IMR-90 (cell line): Measurements from ENCODE around the gene RAET1E. TPM values are rescaled to one million over a fixed set of nuclear protein-coding genes. Genes with fewer than 3 reads are reported as not detected.

Experiments
- ATAC-seq: fragments of 200-7000 bp; cut with Tn5 transposase; 2 replicates; pipeline ENCODE4 v1.9.1; 2020; ENCODE audit warnings: low read depth, mild to moderate bottlenecking, moderate library complexity
- BruUV-seq: library from RNA; stranded (reverse); fragments of 400-500 nt; replicated peaks from 2 replicates; lab custom pipeline; 2021; lab: Mats Ljungman, UMichigan
- CTCF ChIA-PET: fragments of 300-600 bp; formaldehyde crosslinking; extraction: SDS; loops from one replicate; lab custom pipeline; 2021; ENCODE audit warnings: antibody characterized with exemption; lab: Yijun Ruan, JAX
- POLR2A ChIA-PET: fragments of 300-600 bp; sonication (Branson Sonifier 250); formaldehyde crosslinking; loops from one replicate; lab custom pipeline; 2022; ENCODE audit warnings: antibody characterized with exemption; ENCODE audit not compliant: unreplicated experiment; lab: Charles Lee
- DNase-seq: peaks from one replicate; pipeline ENCODE4 v3.0.0; 2013
- H2AFZ ChIP-seq: replicated peaks from 2 replicates; pipeline ENCODE3; 2013; ENCODE audit warnings: low read length, mild to moderate bottlenecking; ENCODE audit not compliant: poor library complexity
- H2AK5ac ChIP-seq: 2 replicates; pipeline ENCODE4 v1.6.1; 2013; ENCODE audit warnings: low read depth, low read length, inconsistent platforms
- H2AK9ac ChIP-seq: replicated peaks from 2 replicates; pipeline ENCODE3; 2013; ENCODE audit warnings: mild to moderate bottlenecking, low read depth, low read length, moderate library complexity; ENCODE audit not compliant: poor library complexity
- H2BK120ac ChIP-seq: 2 replicates; pipeline ENCODE4 v1.6.1; 2013; ENCODE audit warnings: low read depth, low read length, inconsistent platforms
- H2BK15ac ChIP-seq: 3 replicates; pipeline ENCODE4 v1.6.1; 2013; ENCODE audit warnings: low read depth, low read length, inconsistent platforms
- H2BK20ac ChIP-seq: 2 replicates; pipeline ENCODE4 v1.6.1; 2013; ENCODE audit warnings: low read depth, mild to moderate bottlenecking, inconsistent platforms, low read length, moderate library complexity
- H2BK5ac ChIP-seq: 2 replicates; pipeline ENCODE4 v1.6.1; 2013; ENCODE audit warnings: mild to moderate bottlenecking, low read depth, low read length, inconsistent platforms; ENCODE audit not compliant: poor library complexity, severe bottlenecking
- H3K14ac ChIP-seq: replicated peaks from 2 replicates; pipeline ENCODE4 v1.6.1; 2013; ENCODE audit warnings: low read depth, low read length, inconsistent platforms
- H3K18ac ChIP-seq: 2 replicates; pipeline ENCODE4 v1.6.1; 2013; ENCODE audit warnings: low read depth, low read length, control low read depth
- H3K23ac ChIP-seq: 2 replicates; pipeline ENCODE4 v1.6.1; 2013; ENCODE audit warnings: low read depth, low read length, inconsistent platforms
- H3K27ac ChIP-seq: 2 replicates; pipeline ENCODE4 v1.5.1; 2013; ENCODE audit warnings: mild to moderate bottlenecking, control low read depth, low read length; ENCODE audit not compliant: insufficient read depth
- H3K27me3 ChIP-seq: 2 replicates; pipeline ENCODE4 v1.6.1; 2013; ENCODE audit warnings: low read length; ENCODE audit not compliant: control insufficient read depth, insufficient read depth
- H3K36me3 ChIP-seq: 2 replicates; pipeline ENCODE4 v1.6.1; 2013; ENCODE audit warnings: low read length, mixed read lengths; ENCODE audit not compliant: control insufficient read depth, insufficient read depth
- H3K4ac ChIP-seq: 2 replicates; pipeline ENCODE4 v1.6.1; 2013; ENCODE audit warnings: low read depth, low read length, inconsistent platforms
- H3K4me1 ChIP-seq: 2 replicates; pipeline ENCODE4 v1.6.1; 2013; ENCODE audit warnings: low read length, mixed read lengths; ENCODE audit not compliant: control insufficient read depth, insufficient read depth
- H3K4me2 ChIP-seq: 2 replicates; pipeline ENCODE4 v1.6.1; 2013; ENCODE audit warnings: low read depth, mild to moderate bottlenecking, control low read depth, low read length, moderate library complexity
- H3K4me3 ChIP-seq: 2 replicates; pipeline ENCODE4 v1.5.1; 2013; ENCODE audit warnings: low read depth, mild to moderate bottlenecking, control low read depth, low read length, moderate library complexity; ENCODE audit not compliant: insufficient read depth
- H3K56ac ChIP-seq: 2 replicates; pipeline ENCODE4 v1.6.1; 2013; ENCODE audit warnings: low read length, inconsistent platforms; ENCODE audit not compliant: insufficient read depth; ENCODE audit errors: extremely low read depth
- H3K79me1 ChIP-seq, 2 experiments: 2 replicates each; pipeline ENCODE4 v1.6.1; 2013; ENCODE audit warnings: low read length in 2 of 2, inconsistent platforms in 1 of 2, low read depth in 1 of 2
- H3K9ac ChIP-seq: 2 replicates; pipeline ENCODE4 v1.6.1; 2013; ENCODE audit warnings: low read depth, low read length, control low read depth
- H3K9me1 ChIP-seq: 2 replicates; pipeline ENCODE4 v1.6.1; 2013; ENCODE audit warnings: low read length, inconsistent platforms; ENCODE audit not compliant: insufficient read depth
- H3K9me3 ChIP-seq: 2 replicates; pipeline ENCODE4 v1.6.1; 2013; ENCODE audit warnings: low read length; ENCODE audit not compliant: control insufficient read depth, insufficient read depth
- H4K20me1 ChIP-seq: 2 replicates; pipeline ENCODE4 v1.6.1; 2013; ENCODE audit warnings: low read length, inconsistent platforms; ENCODE audit not compliant: insufficient read depth
- H4K5ac ChIP-seq: 2 replicates; pipeline ENCODE4 v1.6.1; 2013; ENCODE audit warnings: mild to moderate bottlenecking, low read depth, low read length, control low read depth
- H4K8ac ChIP-seq, 2 experiments: 2 replicates each; pipeline ENCODE4 v1.6.1; 2013; ENCODE audit warnings: low read depth in 2 of 2, low read length in 2 of 2, control low read depth in 1 of 2, inconsistent platforms in 1 of 2
- H4K91ac ChIP-seq: 2 replicates; pipeline ENCODE4 v1.6.1; 2013; ENCODE audit warnings: low read depth, low read length, inconsistent platforms; ENCODE audit not compliant: insufficient read depth
- CEBPB ChIP-seq: IDR thresholded peaks from 2 replicates; pipeline ENCODE4 v1.6.1; 2012; ENCODE audit warnings: low read depth, low read length, improper control_type of control experiment
- CHD1 ChIP-seq: IDR thresholded peaks from 2 replicates; pipeline ENCODE4 v1.6.1; 2012; ENCODE audit warnings: low read depth, low read length, improper control_type of control experiment
- FOS ChIP-seq: fragments of 150-350 bp; IDR thresholded peaks from 2 replicates; pipeline ENCODE4 v1.6.1; 2016; ENCODE audit warnings: low read depth, low read length
- MAFK ChIP-seq: IDR thresholded peaks from 2 replicates; pipeline ENCODE4 v1.6.1; 2012; ENCODE audit warnings: low read depth, low read length, improper control_type of control experiment
- MAZ ChIP-seq: IDR thresholded peaks from 2 replicates; pipeline ENCODE4 v1.6.1; 2012; ENCODE audit warnings: low read depth, mild to moderate bottlenecking, low read length, improper control_type of control experiment, moderate library complexity, borderline replicate concordance
- NFE2L2 ChIP-seq: fragments of 150-350 bp; IDR thresholded peaks from 2 replicates; pipeline ENCODE4 v1.6.1; 2016; ENCODE audit warnings: low read depth, mild to moderate bottlenecking, low read length
- POLR2A ChIP-seq: IDR thresholded peaks from 2 replicates; pipeline ENCODE4 v1.6.1; 2012; ENCODE audit warnings: mild to moderate bottlenecking, low read depth, low read length
- RAD21 ChIP-seq: IDR thresholded peaks from 2 replicates; pipeline ENCODE4 v1.6.1; 2012; ENCODE audit warnings: low read length, improper control_type of control experiment
- RCOR1 ChIP-seq: IDR thresholded peaks from 2 replicates; pipeline ENCODE4 v1.6.1; 2012; ENCODE audit warnings: mild to moderate bottlenecking, low read length, improper control_type of control experiment; ENCODE audit not compliant: insufficient replicate concordance
- RFX5 ChIP-seq: IDR thresholded peaks from 2 replicates; pipeline ENCODE4 v1.8.0; 2012; ENCODE audit warnings: low read depth, mild to moderate bottlenecking, low read length, moderate library complexity
- WGBS, 2 experiments: methylation state at CpG; one replicate each; pipeline versions ENCODE4 v1.1.5 to v1.1.7; 2013; ENCODE audit warnings: missing lambda C conversion rate in 2 of 2; ENCODE audit not compliant: insufficient read length in 1 of 2; ENCODE audit errors: extremely low coverage in 2 of 2; 5-methylcytosine and 5-hydroxymethylcytosine counted together
- dilution Hi-C: fragments of 300-500 bp; cut with HindIII; formaldehyde crosslinking; loops from one replicate; pipeline ENCODE4 v1.14.3; 2018; ENCODE audit warnings: low sequenced_read_pairs; ENCODE audit not compliant: unreplicated experiment
- in situ Hi-C: fragments of 300-500 bp; cut with MboI; formaldehyde crosslinking; loops from 3 replicates; pipeline ENCODE4 v1.14.3; 2019; ENCODE audit warnings: low sequenced_read_pairs, inconsistent platforms, mixed read lengths
- intact Hi-C: fragments of 100-400 bp; cut with micrococcal nuclease; formaldehyde crosslinking; loops from 2 replicates; pipeline ENCODE4 v1.10.0; 2022
- polyA plus RNA-seq, 3 experiments: library from polyadenylated mRNA; depleted of rRNA; stranded (reverse); fragments of >200 nt; gene quantifications; 2 replicates each; pipeline ENCODE4 v1.2.3, GENCODE V29; 2012; ENCODE audit warnings: low replicate concordance in 1 of 3
- total RNA-seq: library from RNA; depleted of rRNA; stranded (reverse); fragments of >200 nt; gene quantifications from 2 replicates; pipeline ENCODE4 v1.2.3, GENCODE V29; 2012
- TF ChIP-seq, protein P1 (sequence below): fragments of 150-350 bp; IDR thresholded peaks from 2 replicates; pipeline ENCODE4 v1.6.1; 2016; ENCODE audit warnings: low read depth, mild to moderate bottlenecking, low read length, moderate library complexity, borderline replicate concordance
- TF ChIP-seq, protein P2 (sequence below): fragments of 150-350 bp; IDR thresholded peaks from 2 replicates; pipeline ENCODE4 v1.6.1; 2017; ENCODE audit warnings: mild to moderate bottlenecking, antibody characterized with exemption, low read length, low read depth
- TF ChIP-seq, protein P3 (sequence below): conservative IDR thresholded peaks from 2 replicates; pipeline ENCODE4 v1.5.1; 2012; ENCODE audit warnings: mild to moderate bottlenecking, low read depth, low read length, improper control_type of control experiment

The RAET1E gene
- total and polyA plus RNA-seq, 2 of the 4 experiments (the other 2 are of a cell fraction): not detected

DNA sequence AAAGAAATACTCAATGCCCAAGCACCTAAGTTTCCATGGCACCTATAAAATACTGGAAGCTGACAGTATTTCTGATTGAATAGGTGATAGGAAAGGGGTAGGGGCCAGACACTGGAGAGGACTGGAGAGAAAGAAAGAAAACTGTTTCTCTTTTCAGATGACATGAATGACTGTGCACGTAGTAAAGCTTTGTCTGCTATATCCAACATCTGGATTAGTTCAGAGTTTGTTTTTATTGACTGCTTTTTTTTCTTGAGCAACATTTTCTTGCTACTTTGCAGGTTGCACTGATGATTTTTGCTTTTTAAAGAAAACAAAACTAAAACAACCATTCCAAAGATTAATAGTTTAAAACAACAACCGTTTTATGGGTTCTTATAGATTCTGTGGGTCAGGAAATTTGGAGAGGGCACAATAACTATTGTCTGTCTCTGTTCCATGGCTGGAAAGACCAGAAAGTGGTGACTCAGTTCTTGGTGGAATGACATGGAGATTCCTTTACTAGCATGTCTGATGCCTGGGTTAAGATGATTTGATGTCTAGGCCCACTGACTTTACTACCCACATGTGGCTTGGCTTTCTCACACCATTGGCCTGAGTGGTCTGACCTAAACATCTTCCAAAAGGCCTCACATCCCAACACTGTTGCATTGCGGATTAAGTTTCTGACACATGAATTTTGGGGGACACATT is 21.5 kb downstream of the RAET1E start:
- no peak overlapping the region for H3K14ac ChIP-seq
- H4K20me1 ChIP-seq: no peaks in the 10 kb centered on the region
- H3K36me3 ChIP-seq: no peaks in the 10 kb centered on the region
- H2AK5ac ChIP-seq: no peak overlapping the region
- H2AFZ ChIP-seq: peak overlapping the region; percentile 14
- dilution Hi-C loops (no loop called here), in situ Hi-C loops (no loop called here), intact Hi-C loops (no loop called here)
- H3K4ac ChIP-seq: no peak overlapping the region
- peaks cover 15% of the 10 kb centered on the region for H3K27me3 ChIP-seq
- ChIA-PET POLR2A (no interaction called here), CTCF (no interaction called here)
- H2BK120ac ChIP-seq: no peak overlapping the region
- H2BK5ac ChIP-seq: no peak overlapping the region
- H2BK20ac ChIP-seq: no peak overlapping the region
- H3K27ac ChIP-seq: no peak overlapping the region
- H3K79me1 ChIP-seq: no peaks in the 10 kb centered on the region
- BruUV-seq: no TSS peak
- H3K56ac ChIP-seq: no peak overlapping the region
- DNase-seq (no peak), ATAC-seq (no peak)
- H3K9me1 ChIP-seq: no peaks in the 10 kb centered on the region
- no CpG with 5 or more reads among the region's 3 CpGs for WGBS, 2 experiments
- no peak overlapping the region for H4K5ac ChIP-seq
- no peak overlapping the region for H4K8ac ChIP-seq
- no peaks in the 10 kb centered on the region for H3K9me3 ChIP-seq
- no peak overlapping the region for H3K4me3 ChIP-seq
- H3K9ac ChIP-seq: no peak overlapping the region
- no peak overlapping the region for H2BK15ac ChIP-seq
- no peaks in the 10 kb centered on the region for H3K4me1 ChIP-seq
- TF ChIP-seq CHD1 (no peak), POLR2A (no peak), RCOR1 (no peak), CEBPB (no peak), RAD21 (no peak), MAFK (no peak), FOS (no peak), MAZ (no peak), RFX5 (no peak), NFE2L2 (no peak)
- TF ChIP-seq, protein P1, sequence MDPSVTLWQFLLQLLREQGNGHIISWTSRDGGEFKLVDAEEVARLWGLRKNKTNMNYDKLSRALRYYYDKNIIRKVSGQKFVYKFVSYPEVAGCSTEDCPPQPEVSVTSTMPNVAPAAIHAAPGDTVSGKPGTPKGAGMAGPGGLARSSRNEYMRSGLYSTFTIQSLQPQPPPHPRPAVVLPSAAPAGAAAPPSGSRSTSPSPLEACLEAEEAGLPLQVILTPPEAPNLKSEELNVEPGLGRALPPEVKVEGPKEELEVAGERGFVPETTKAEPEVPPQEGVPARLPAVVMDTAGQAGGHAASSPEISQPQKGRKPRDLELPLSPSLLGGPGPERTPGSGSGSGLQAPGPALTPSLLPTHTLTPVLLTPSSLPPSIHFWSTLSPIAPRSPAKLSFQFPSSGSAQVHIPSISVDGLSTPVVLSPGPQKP: no peak
- TF ChIP-seq, protein P2, sequence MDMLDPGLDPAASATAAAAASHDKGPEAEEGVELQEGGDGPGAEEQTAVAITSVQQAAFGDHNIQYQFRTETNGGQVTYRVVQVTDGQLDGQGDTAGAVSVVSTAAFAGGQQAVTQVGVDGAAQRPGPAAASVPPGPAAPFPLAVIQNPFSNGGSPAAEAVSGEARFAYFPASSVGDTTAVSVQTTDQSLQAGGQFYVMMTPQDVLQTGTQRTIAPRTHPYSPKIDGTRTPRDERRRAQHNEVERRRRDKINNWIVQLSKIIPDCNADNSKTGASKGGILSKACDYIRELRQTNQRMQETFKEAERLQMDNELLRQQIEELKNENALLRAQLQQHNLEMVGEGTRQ: no peak
- TF ChIP-seq, protein P3, sequence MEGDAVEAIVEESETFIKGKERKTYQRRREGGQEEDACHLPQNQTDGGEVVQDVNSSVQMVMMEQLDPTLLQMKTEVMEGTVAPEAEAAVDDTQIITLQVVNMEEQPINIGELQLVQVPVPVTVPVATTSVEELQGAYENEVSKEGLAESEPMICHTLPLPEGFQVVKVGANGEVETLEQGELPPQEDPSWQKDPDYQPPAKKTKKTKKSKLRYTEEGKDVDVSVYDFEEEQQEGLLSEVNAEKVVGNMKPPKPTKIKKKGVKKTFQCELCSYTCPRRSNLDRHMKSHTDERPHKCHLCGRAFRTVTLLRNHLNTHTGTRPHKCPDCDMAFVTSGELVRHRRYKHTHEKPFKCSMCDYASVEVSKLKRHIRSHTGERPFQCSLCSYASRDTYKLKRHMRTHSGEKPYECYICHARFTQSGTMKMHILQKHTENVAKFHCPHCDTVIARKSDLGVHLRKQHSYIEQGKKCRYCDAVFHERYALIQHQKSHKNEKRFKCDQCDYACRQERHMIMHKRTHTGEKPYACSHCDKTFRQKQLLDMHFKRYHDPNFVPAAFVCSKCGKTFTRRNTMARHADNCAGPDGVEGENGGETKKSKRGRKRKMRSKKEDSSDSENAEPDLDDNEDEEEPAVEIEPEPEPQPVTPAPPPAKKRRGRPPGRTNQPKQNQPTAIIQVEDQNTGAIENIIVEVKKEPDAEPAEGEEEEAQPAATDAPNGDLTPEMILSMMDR: no peak
- H2AK9ac ChIP-seq: no peak overlapping the region
- no peak overlapping the region for H4K91ac ChIP-seq
- no peak overlapping the region for H3K23ac ChIP-seq
- no peak overlapping the region for H3K4me2 ChIP-seq
- no peak overlapping the region for H3K18ac ChIP-seq
